Neural progenitor cell (in vitro differentiated cells): ENCODE data around the gene ITPRIPL2. TPM values are rescaled to one million over a fixed set of nuclear protein-coding genes. Genes with fewer than 3 reads are reported as not detected.
A peak's percentile ranks its signal among the peaks of the same experiment; 100 is the strongest.

Experiments used
- DNase-seq: peaks from one replicate; pipeline ENCODE4 v3.0.0-alpha.2; 2016; ENCODE audit warnings: low spot score
- H2AFZ ChIP-seq: fragments of 200-600 bp; sonication (generic); replicated peaks from 2 replicates; pipeline ENCODE4 v1.6.1; 2016; ENCODE audit warnings: antibody characterized with exemption
- H3F3A ChIP-seq: fragments of 200-600 bp; sonication (generic); 2 replicates; pipeline ENCODE4 v1.6.1; 2016; ENCODE audit warnings: antibody characterized with exemption, low read depth
- H3K27ac ChIP-seq: fragments of 200-600 bp; sonication (generic); 2 replicates; pipeline ENCODE4 v1.5.1; 2016; ENCODE audit warnings: mild to moderate bottlenecking
- H3K27me3 ChIP-seq: fragments of 200-600 bp; sonication (generic); 2 replicates; pipeline ENCODE4 v1.6.1; 2016; ENCODE audit warnings: mild to moderate bottlenecking, moderate library complexity
- H3K36me3 ChIP-seq: fragments of 200-600 bp; sonication (generic); 2 replicates; pipeline ENCODE4 v1.5.1; 2016
- H3K4me1 ChIP-seq: fragments of 200-600 bp; sonication (generic); 2 replicates; pipeline ENCODE4 v1.6.1; 2016; ENCODE audit warnings: mixed run types
- H3K4me2 ChIP-seq: fragments of 200-600 bp; sonication (generic); 2 replicates; pipeline ENCODE4 v1.6.1; 2016
- H3K4me3 ChIP-seq: fragments of 200-600 bp; sonication (generic); 2 replicates; pipeline ENCODE4 v1.5.1; 2016
- H3K79me2 ChIP-seq: fragments of 200-600 bp; sonication (generic); 2 replicates; pipeline ENCODE4 v1.6.1; 2016; ENCODE audit warnings: low read depth
- H3K9ac ChIP-seq: fragments of 200-600 bp; sonication (generic); 2 replicates; pipeline ENCODE4 v1.6.1; 2016
- H3K9me3 ChIP-seq: fragments of 200-600 bp; sonication (generic); 2 replicates; pipeline ENCODE4 v1.5.1; 2016; ENCODE audit warnings: low read depth
- H4K20me1 ChIP-seq: fragments of 200-600 bp; sonication (generic); 2 replicates; pipeline ENCODE4 v1.6.1; 2016; ENCODE audit warnings: low read depth
- H3K27ac Mint-ChIP-seq: 3 replicates; pipeline ENCODE4 v1.8.0; 2021; ENCODE audit warnings: mixed read lengths
- H3K27me3 Mint-ChIP-seq: 2 replicates; pipeline ENCODE4 v1.8.0; 2022; ENCODE audit warnings: low read depth, mild to moderate bottlenecking, inconsistent platforms, moderate library complexity, mixed read lengths; ENCODE audit not compliant: insufficient read depth
- H3K36me3 Mint-ChIP-seq: 3 replicates; pipeline ENCODE4 v1.8.0; 2021; ENCODE audit warnings: mixed read lengths
- H3K4me1 Mint-ChIP-seq: 3 replicates; pipeline ENCODE4 v1.8.0; 2021; ENCODE audit warnings: mixed read lengths
- H3K4me3 Mint-ChIP-seq: 3 replicates; pipeline ENCODE4 v1.8.0; 2021; ENCODE audit warnings: mild to moderate bottlenecking, moderate library complexity, mixed read lengths
- H3K9me3 Mint-ChIP-seq: 3 replicates; pipeline ENCODE4 v1.8.0; 2020; ENCODE audit warnings: mixed read lengths
- EZH2 ChIP-seq: fragments of 200-600 bp; sonication (generic); IDR thresholded peaks from 2 replicates; pipeline ENCODE4 v1.6.1; 2017; ENCODE audit warnings: antibody characterized with exemption, mild to moderate bottlenecking, moderate library complexity
- EZH2phosphoT487 ChIP-seq: fragments of 200-600 bp; sonication (generic); IDR thresholded peaks from 2 replicates; pipeline ENCODE4 v1.6.1; 2017; ENCODE audit warnings: antibody characterized with exemption
- total RNA-seq: library from RNA; depleted of rRNA; stranded (reverse); fragments of >200 nt; gene quantifications from 2 replicates; pipeline ENCODE4 v1.2.3, GENCODE V29; 2015; ENCODE audit warnings: low replicate concordance
- TF ChIP-seq, protein P1 (sequence below): fragments of 200-600 bp; sonication (generic); IDR thresholded peaks from 2 replicates; pipeline ENCODE4 v1.5.1; 2017; ENCODE audit warnings: antibody characterized with exemption, mild to moderate bottlenecking

ITPRIPL2 gene
- total RNA-seq, 1 donor from 2014 or later: 3.7 TPM

DNA sequence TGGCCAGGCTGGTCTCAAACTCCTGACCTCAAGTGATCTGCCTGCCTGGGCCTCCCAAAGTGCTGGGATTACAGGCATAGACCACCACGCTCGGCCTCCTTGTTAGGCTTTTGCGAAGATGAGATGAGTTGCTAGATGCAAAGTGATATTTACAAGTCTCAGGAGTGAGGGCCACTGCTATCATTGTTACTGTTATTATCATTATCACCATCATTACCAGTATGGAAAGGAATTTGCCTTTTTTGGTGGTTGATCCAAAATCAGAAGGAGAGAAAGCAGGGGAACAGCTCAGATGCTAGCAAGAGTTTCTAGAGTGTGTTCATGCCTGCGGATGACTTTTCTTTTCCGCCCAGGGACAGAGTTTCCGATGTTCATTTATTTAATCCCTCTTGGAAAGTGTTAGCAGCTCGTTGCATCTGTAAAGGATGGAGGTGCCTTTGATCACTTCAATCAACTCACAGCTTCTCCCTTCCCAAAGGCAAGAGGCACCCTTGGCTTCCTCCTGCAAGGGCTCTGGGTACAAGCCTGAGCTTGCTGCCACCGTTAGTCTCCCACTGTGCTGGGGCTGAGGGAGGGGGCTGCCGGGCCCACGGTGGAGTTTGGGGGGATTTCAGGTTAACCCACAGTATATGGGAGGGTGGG, 21.6 kb downstream of the ITPRIPL2 start:
- H3F3A ChIP-seq: no peaks in the 10 kb centered on the region
- no peak overlapping the region for H3K4me2 ChIP-seq
- no peaks in the 10 kb centered on the region for H3K27me3 ChIP-seq
- no peaks in the 10 kb centered on the region for H4K20me1 ChIP-seq
- Mint-ChIP-seq H3K27me3 (peaks cover 5% of the 10 kb centered on the region), H3K27ac (no peak overlapping the region), H3K4me1 (peaks cover 58% of the 10 kb centered on the region), H3K36me3 (no peaks in the 10 kb centered on the region), H3K9me3 (no peaks in the 10 kb centered on the region), H3K4me3 (no peak overlapping the region)
- H3K4me3 ChIP-seq: no peak overlapping the region
- H3K36me3 ChIP-seq: no peaks in the 10 kb centered on the region
- H3K79me2 ChIP-seq: no peaks in the 10 kb centered on the region
- no peak overlapping the region for H3K27ac ChIP-seq
- no peak for DNase-seq
- no peaks in the 10 kb centered on the region for H3K9me3 ChIP-seq
- TF ChIP-seq, protein P1, sequence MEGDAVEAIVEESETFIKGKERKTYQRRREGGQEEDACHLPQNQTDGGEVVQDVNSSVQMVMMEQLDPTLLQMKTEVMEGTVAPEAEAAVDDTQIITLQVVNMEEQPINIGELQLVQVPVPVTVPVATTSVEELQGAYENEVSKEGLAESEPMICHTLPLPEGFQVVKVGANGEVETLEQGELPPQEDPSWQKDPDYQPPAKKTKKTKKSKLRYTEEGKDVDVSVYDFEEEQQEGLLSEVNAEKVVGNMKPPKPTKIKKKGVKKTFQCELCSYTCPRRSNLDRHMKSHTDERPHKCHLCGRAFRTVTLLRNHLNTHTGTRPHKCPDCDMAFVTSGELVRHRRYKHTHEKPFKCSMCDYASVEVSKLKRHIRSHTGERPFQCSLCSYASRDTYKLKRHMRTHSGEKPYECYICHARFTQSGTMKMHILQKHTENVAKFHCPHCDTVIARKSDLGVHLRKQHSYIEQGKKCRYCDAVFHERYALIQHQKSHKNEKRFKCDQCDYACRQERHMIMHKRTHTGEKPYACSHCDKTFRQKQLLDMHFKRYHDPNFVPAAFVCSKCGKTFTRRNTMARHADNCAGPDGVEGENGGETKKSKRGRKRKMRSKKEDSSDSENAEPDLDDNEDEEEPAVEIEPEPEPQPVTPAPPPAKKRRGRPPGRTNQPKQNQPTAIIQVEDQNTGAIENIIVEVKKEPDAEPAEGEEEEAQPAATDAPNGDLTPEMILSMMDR: no peak
- TF ChIP-seq EZH2 (no peak), EZH2phosphoT487 (no peak)
- no peak overlapping the region for H3K9ac ChIP-seq
- H2AFZ ChIP-seq: no peak overlapping the region
- H3K4me1 ChIP-seq: peaks cover 6% of the 10 kb centered on the region

DNA sequence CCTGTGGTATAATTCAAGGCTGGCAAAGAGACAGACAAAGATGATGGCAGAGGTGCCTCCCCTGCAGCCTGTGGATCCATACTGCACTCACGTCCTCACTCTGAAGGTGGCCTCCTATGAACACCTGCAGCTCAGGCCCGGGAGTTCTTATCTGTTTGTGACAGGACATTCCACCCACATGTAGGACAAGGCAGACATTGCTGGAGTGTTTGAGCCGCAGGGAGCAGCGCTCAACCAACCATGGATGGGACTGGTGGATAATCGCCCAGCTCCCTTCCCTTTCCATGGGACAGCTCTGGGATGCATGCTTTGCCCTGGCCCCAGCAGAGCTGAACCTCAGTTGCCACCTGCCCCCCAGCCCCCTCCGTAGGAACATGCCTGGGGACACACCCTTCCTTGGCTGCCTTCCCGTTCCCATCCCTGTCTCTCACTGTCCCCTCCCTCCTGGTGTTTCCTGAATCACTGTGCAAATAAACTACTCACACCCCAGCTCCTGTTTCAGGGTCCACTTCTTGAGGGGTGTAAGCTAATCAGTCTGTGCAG, 22.2 kb downstream of the ITPRIPL2 start:
- Histone ChIP-seq H3K4me2 (no peak overlapping the region), H3K79me2 (no peaks in the 10 kb centered on the region), H3K27ac (no peak overlapping the region), H2AFZ (no peak overlapping the region), H4K20me1 (no peaks in the 10 kb centered on the region), H3K9ac (no peak overlapping the region), H3K36me3 (no peaks in the 10 kb centered on the region), H3K4me3 (no peak overlapping the region), H3K27me3 (no peaks in the 10 kb centered on the region), H3K9me3 (no peaks in the 10 kb centered on the region), H3K4me1 (peaks cover 6% of the 10 kb centered on the region), H3F3A (no peaks in the 10 kb centered on the region)
- TF ChIP-seq EZH2phosphoT487 (no peak), EZH2 (no peak)
- TF ChIP-seq, protein P1: no peak
- H3K4me1 Mint-ChIP-seq: peaks cover 51% of the 10 kb centered on the region
- H3K36me3 Mint-ChIP-seq: no peaks in the 10 kb centered on the region
- no peaks in the 10 kb centered on the region for H3K9me3 Mint-ChIP-seq
- peaks cover 9% of the 10 kb centered on the region for H3K27me3 Mint-ChIP-seq
- peak overlapping the region; percentile 60 for H3K4me3 Mint-ChIP-seq
- no peak for DNase-seq
- peak overlapping the region; percentile 60 for H3K27ac Mint-ChIP-seq

DNA sequence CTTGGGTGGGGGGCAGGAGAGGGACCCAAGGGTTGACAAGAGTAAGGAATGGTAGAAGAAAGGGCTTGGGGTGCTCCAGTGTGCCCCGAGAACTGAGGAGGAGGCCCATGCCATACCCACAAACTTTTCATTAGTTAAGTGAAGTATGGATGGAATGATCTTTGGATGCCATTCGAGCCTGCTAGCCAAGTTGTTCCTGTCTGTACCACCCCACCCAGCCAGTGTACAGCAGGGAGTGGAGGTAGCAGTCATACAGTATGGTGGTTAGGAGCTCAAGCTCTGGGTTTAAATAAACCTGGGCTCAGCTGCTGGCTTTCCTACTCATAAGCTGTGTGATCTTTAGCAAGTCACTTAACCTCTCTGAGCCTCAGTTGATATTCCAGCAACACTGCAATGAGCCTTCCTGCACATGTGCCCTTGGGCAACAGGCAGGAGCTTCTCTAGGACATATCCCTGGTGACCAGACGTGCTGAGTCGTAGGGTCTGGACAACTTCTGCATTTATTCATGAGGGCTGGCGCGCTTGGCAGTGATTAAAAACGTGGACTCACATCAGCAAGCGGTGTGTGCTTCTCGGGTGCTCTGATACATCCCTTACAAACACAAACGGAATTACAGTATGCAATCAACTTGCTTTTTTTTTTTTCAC, 22.9 kb downstream of the ITPRIPL2 start:
- H3K27me3 Mint-ChIP-seq: peaks cover 9% of the 10 kb centered on the region
- Histone ChIP-seq H3K4me1 (peaks cover 6% of the 10 kb centered on the region), H3K9ac (no peak overlapping the region), H3F3A (no peaks in the 10 kb centered on the region), H3K36me3 (no peaks in the 10 kb centered on the region), H4K20me1 (no peaks in the 10 kb centered on the region), H3K27me3 (no peaks in the 10 kb centered on the region), H3K79me2 (no peaks in the 10 kb centered on the region), H3K9me3 (no peaks in the 10 kb centered on the region), H3K27ac (no peak overlapping the region), H3K4me3 (no peak overlapping the region), H3K4me2 (no peak overlapping the region), H2AFZ (no peak overlapping the region)
- peak overlapping the region; percentile 60 for H3K4me3 Mint-ChIP-seq
- H3K36me3 Mint-ChIP-seq: no peaks in the 10 kb centered on the region
- no peaks in the 10 kb centered on the region for H3K9me3 Mint-ChIP-seq
- H3K4me1 Mint-ChIP-seq: peaks cover 44% of the 10 kb centered on the region
- DNase-seq: no peak
- TF ChIP-seq EZH2: no peak
- TF ChIP-seq, protein P1: no peak
- no peak for TF ChIP-seq EZH2phosphoT487
- H3K27ac Mint-ChIP-seq: peak overlapping the region; percentile 60
